PFSK-1 (cell line): Measurements from ENCODE around the gene MKX.

Source experiments
- FOXP2 ChIP-seq: optimal IDR thresholded peaks from 2 replicates; pipeline ENCODE3; 2011; ENCODE audit warnings: borderline replicate concordance, control low read depth, inconsistent platforms; ENCODE audit not compliant: insufficient read depth; ENCODE audit errors: extremely low read length, extremely low read depth
- POLR2AphosphoS5 ChIP-seq: IDR thresholded peaks from 2 replicates; pipeline ENCODE4 v1.6.1; 2012; ENCODE audit warnings: low read depth, mild to moderate bottlenecking, control low read depth, low read length, moderate library complexity
- REST ChIP-seq, 2 experiments: IDR thresholded peaks; 2 replicates each; pipeline versions ENCODE4 v1.6.1 to v1.8.0; 2011 to 2012; ENCODE audit warnings: low read depth in 2 of 2, low read length in 2 of 2, control low read depth in 1 of 2, inconsistent platforms in 1 of 2, mild to moderate bottlenecking in 1 of 2, moderate library complexity in 1 of 2; ENCODE audit not compliant: insufficient read depth in 1 of 2
- SIN3A ChIP-seq: IDR thresholded peaks from 2 replicates; pipeline ENCODE4 v1.6.1; 2012; ENCODE audit warnings: mild to moderate bottlenecking, low read length, moderate library complexity, borderline replicate concordance; ENCODE audit not compliant: insufficient read depth
- TAF1 ChIP-seq: IDR thresholded peaks from 2 replicates; pipeline ENCODE4 v1.6.1; 2012; ENCODE audit warnings: low read length, control low read depth, borderline replicate concordance; ENCODE audit not compliant: insufficient read depth

The MKX gene

GRCh38 chr10:27717224-27717623 lies 28.4 kb downstream of the MKX start:
- TF ChIP-seq POLR2AphosphoS5, result no peak
- TF ChIP-seq FOXP2, result no peak
- no peak for TF ChIP-seq TAF1
- TF ChIP-seq SIN3A, result no peak
- TF ChIP-seq REST (IDR thresholded peaks at IDR 0.05; ENCODE audit: insufficient read depth in 1 of 2, low read depth in 2 of 2, low read length in 2 of 2), result no peak

GRCh38 chr10:27716521-27716920 lies 29.1 kb downstream of the MKX start:
- no peak for TF ChIP-seq POLR2AphosphoS5
- no peak for TF ChIP-seq FOXP2
- no peak for TF ChIP-seq REST (IDR thresholded peaks at IDR 0.05; ENCODE audit: insufficient read depth in 1 of 2, low read depth in 2 of 2, low read length in 2 of 2)
- TF ChIP-seq SIN3A, result no peak
- no peak for TF ChIP-seq TAF1

GRCh38 chr10:27715505-27715904 lies 30.1 kb downstream of the MKX start:
- TF ChIP-seq TAF1, result no peak
- no peak for TF ChIP-seq FOXP2
- TF ChIP-seq SIN3A, result no peak
- TF ChIP-seq REST (IDR thresholded peaks at IDR 0.05; ENCODE audit: insufficient read depth in 1 of 2, low read depth in 2 of 2, low read length in 2 of 2), result no peak
- TF ChIP-seq POLR2AphosphoS5, result no peak

GRCh38 chr10:27714349-27714748 lies 31.3 kb downstream of the MKX start:
- no peak for TF ChIP-seq FOXP2
- no peak for TF ChIP-seq TAF1
- no peak for TF ChIP-seq REST (IDR thresholded peaks at IDR 0.05; ENCODE audit: insufficient read depth in 1 of 2, low read depth in 2 of 2, low read length in 2 of 2)
- TF ChIP-seq POLR2AphosphoS5, result no peak
- no peak for TF ChIP-seq SIN3A

- TF ChIP-seq REST (IDR thresholded peaks at IDR 0.05; ENCODE audit: insufficient read depth in 1 of 2, low read depth in 2 of 2, low read length in 2 of 2) (no peak), FOXP2 (no peak), POLR2AphosphoS5 (no peak), TAF1 (no peak), SIN3A (no peak)
Measured at GRCh38 chr10:27713941-27714340, 31.7 kb downstream of the MKX start.
